K562 (cell line): Measurements from ENCODE around the gene FAM241B. TPM values are rescaled to one million over a fixed set of nuclear protein-coding genes. Genes with fewer than 3 reads are reported as not detected.

ENCODE experiments used
- ATAC-seq: fragments of 200-7000 bp; cut with Tn5 transposase; 3 replicates; pipeline ENCODE4 v1.9.1; 2020; ENCODE audit warnings: moderate library complexity
- BruUV-seq: library from RNA; stranded (reverse); fragments of 400-500 nt; replicated peaks from 2 replicates; lab custom pipeline; 2021; lab: Mats Ljungman, UMichigan
- CTCF ChIA-PET: fragments of 300-600 bp; formaldehyde crosslinking; extraction: SDS; loops from one replicate; lab custom pipeline; 2021; ENCODE audit warnings: low intra/inter-chr PET ratio; lab: Yijun Ruan, JAX
- POLR2A ChIA-PET: fragments of 300-600, 350-650 bp; sonication (Branson Sonifier 250); formaldehyde crosslinking; extraction: SDS; loops from one replicate; lab custom pipeline; 2021; ENCODE audit warnings: antibody characterized with exemption, inconsistent platforms; lab: Yijun Ruan, JAX
- DNase-seq, 4 experiments: peaks; one replicate each; pipeline versions ENCODE4 v3.0.0 to v3.0.0-alpha.2; 2011 to 2018; ENCODE audit warnings: low spot score in 3 of 4, mixed read lengths in 3 of 4; ENCODE audit errors: extremely low read depth in 1 of 4
- FAIRE-seq: peaks from 2 replicates; lab custom pipeline; 2011; peaks lifted over from hg19 to GRCh38; lab: Jason Lieb, UNC
- H2AFZ ChIP-seq: 2 replicates; pipeline ENCODE4 v1.6.0; 2011; ENCODE audit warnings: low read depth, low read length, control low read depth, inconsistent platforms
- H3K27ac ChIP-seq: fragments of 200-600 bp; 3 replicates; pipeline ENCODE4 v1.8.0; 2011; ENCODE audit warnings: low read depth, mild to moderate bottlenecking, control low read depth, inconsistent platforms, low read length, moderate library complexity, mixed read lengths; ENCODE audit errors: extremely low read depth
- H3K27me3 ChIP-seq, 2 experiments: fragments of 300-600 bp in 1 of 2; 2 replicates in 1 of 2; 3 replicates in 1 of 2; pipeline versions ENCODE4 v1.6.0 to v1.8.0; 2011; ENCODE audit warnings: inconsistent platforms in 2 of 2, low read length in 2 of 2, mild to moderate bottlenecking in 1 of 2, mixed read lengths in 1 of 2, moderate library complexity in 1 of 2; ENCODE audit not compliant: control insufficient read depth in 2 of 2, insufficient read depth in 2 of 2
- H3K36me3 ChIP-seq: fragments of 300-600 bp; 3 replicates; pipeline ENCODE4 v1.8.0; 2011; ENCODE audit warnings: mild to moderate bottlenecking, low read length, inconsistent platforms; ENCODE audit not compliant: control insufficient read depth, insufficient read depth
- H3K4me1 ChIP-seq, 2 experiments: fragments of 200-600 bp in 1 of 2; replicated peaks in 1 of 2; 2 replicates in 1 of 2; 3 replicates in 1 of 2; pipeline versions ENCODE4 v1.5.1 to v1.8.0; 2011; ENCODE audit warnings: inconsistent platforms in 2 of 2, low read length in 2 of 2, mild to moderate bottlenecking in 1 of 2, mixed read lengths in 1 of 2, moderate library complexity in 1 of 2; ENCODE audit not compliant: control insufficient read depth in 2 of 2, insufficient read depth in 2 of 2
- H3K4me2 ChIP-seq: 2 replicates; pipeline ENCODE4 v1.6.1; 2011; ENCODE audit warnings: low read length, control low read depth, inconsistent platforms, mixed read lengths; ENCODE audit not compliant: insufficient read depth
- H3K4me3 ChIP-seq: fragments of 200-600 bp; sonication (generic), shearing (Covaris generic); 2 replicates; pipeline ENCODE4 v1.5.1; 2016; ENCODE audit warnings: control low read depth, inconsistent platforms
- H3K79me2 ChIP-seq: fragments of 200-600 bp; 3 replicates; pipeline ENCODE4 v1.8.0; 2011; ENCODE audit warnings: low read length, inconsistent platforms; ENCODE audit not compliant: control insufficient read depth, insufficient read depth
- H3K9ac ChIP-seq, 2 experiments: 2 replicates each; pipeline versions ENCODE4 v1.6.0 to v1.6.1; 2011; ENCODE audit warnings: low read depth in 2 of 2, low read length in 2 of 2, control low read depth in 1 of 2, inconsistent platforms in 1 of 2, mild to moderate bottlenecking in 1 of 2, mixed read lengths in 1 of 2; ENCODE audit not compliant: insufficient read depth in 1 of 2
- H3K9me1 ChIP-seq: one replicate; pipeline ENCODE4 v1.6.0; 2011; ENCODE audit warnings: inconsistent platforms, mild to moderate bottlenecking, low read length, moderate library complexity; ENCODE audit not compliant: control insufficient read depth, insufficient read depth
- H3K9me3 ChIP-seq: replicated peaks from 2 replicates; pipeline ENCODE4 v1.5.1; 2011; ENCODE audit warnings: low read depth, low read length, inconsistent platforms; ENCODE audit not compliant: control insufficient read depth, insufficient read depth
- H4K20me1 ChIP-seq: replicated peaks from 2 replicates; pipeline ENCODE4 v1.6.1; 2011; ENCODE audit warnings: low read length, inconsistent platforms, mixed read lengths; ENCODE audit not compliant: control insufficient read depth, insufficient read depth
- ARHGAP35 ChIP-seq: fragments of 450-650 bp; IDR thresholded peaks from 2 replicates; pipeline ENCODE4 v1.6.1; 2018; ENCODE audit not compliant: partially characterized antibody
- BACH1 ChIP-seq: fragments of 200-800 bp; sonication (Bioruptor generic); IDR thresholded peaks from 2 replicates; pipeline ENCODE4 v1.6.1; 2016; ENCODE audit warnings: missing genetic modification characterization, missing compliant biosample characterization
- FIP1L1 ChIP-seq: fragments of 200-400 bp; formaldehyde crosslinking; IDR thresholded peaks from 2 replicates; pipeline ENCODE4 v1.6.1; 2018; ENCODE audit warnings: mild to moderate bottlenecking, low read depth, low read length; ENCODE audit not compliant: poor library complexity, severe bottlenecking
- KLF10 ChIP-seq: fragments of 250-450 bp; sonication (Bioruptor Pico); IDR thresholded peaks from 2 replicates; pipeline ENCODE4 v1.6.1; 2021; ENCODE audit warnings: matching md5 sums
- MCM7 ChIP-seq, 2 experiments: fragments of 450-650 bp; IDR thresholded peaks; 2 replicates each; pipeline ENCODE4 v1.6.1; 2016 to 2018
- MXI1 ChIP-seq: IDR thresholded peaks from 2 replicates; pipeline ENCODE4 v1.6.1; 2011; ENCODE audit warnings: low read depth, mild to moderate bottlenecking, improper control_type of control experiment, low read length
- RUNX1 ChIP-seq: sonication (generic); IDR thresholded peaks from 2 replicates; pipeline ENCODE4 v1.6.1; 2016; ENCODE audit warnings: antibody characterized with exemption, low read depth
- SAP30 ChIP-seq: fragments of 200-600 bp; sonication (generic); IDR thresholded peaks from 2 replicates; pipeline ENCODE4 v1.6.1; 2012; ENCODE audit warnings: borderline replicate concordance, low read depth, mild to moderate bottlenecking, moderate library complexity, low read length, control low read depth, inconsistent platforms; ENCODE audit not compliant: insufficient read depth, poor library complexity, severe bottlenecking
- SIN3B ChIP-seq: fragments of 450-650 bp; IDR thresholded peaks from 2 replicates; pipeline ENCODE4 v1.6.1; 2017; ENCODE audit warnings: low read depth, mild to moderate bottlenecking, moderate library complexity
- SMARCA5 ChIP-seq: fragments of 450-650 bp; IDR thresholded peaks from 2 replicates; pipeline ENCODE4 v1.6.1; 2016
- SRSF1 ChIP-seq: fragments of 200-400 bp; formaldehyde crosslinking; IDR thresholded peaks from 2 replicates; pipeline ENCODE4 v1.6.1; 2017; ENCODE audit warnings: mild to moderate bottlenecking, low read depth, low read length, moderate library complexity
- ZFPM2 ChIP-seq: fragments of 250-450 bp; sonication (Bioruptor Pico); IDR thresholded peaks from 2 replicates; pipeline ENCODE4 v1.5.1; 2022; ENCODE audit warnings: mild to moderate bottlenecking
- ZNF232 ChIP-seq: sonication (generic); formaldehyde crosslinking; IDR thresholded peaks from 2 replicates; pipeline ENCODE4 v1.8.0; 2022; ENCODE audit warnings: mild to moderate bottlenecking, missing genetic modification reagents
- ZNF282 ChIP-seq: sonication (generic); formaldehyde crosslinking; IDR thresholded peaks from 2 replicates; pipeline ENCODE4 v1.8.1; 2023; ENCODE audit warnings: missing genetic modification reagents
- WGBS: fragments of 100-300 bp; shearing (Covaris generic); methylation state at CpG from one replicate; pipeline ENCODE4 v1.1.6; 2016; ENCODE audit warnings: low coverage, mixed read lengths; ENCODE audit not compliant: insufficient coverage; ENCODE audit errors: missing lambda C conversion rate; 5-methylcytosine and 5-hydroxymethylcytosine counted together
- in situ Hi-C: fragments of 300-500 bp; cut with MboI; formaldehyde crosslinking; loops from 4 replicates; pipeline ENCODE4 v1.15.0; 2018; ENCODE audit warnings: inconsistent platforms, mixed read lengths
- intact Hi-C: fragments of 100-400 bp; cut with micrococcal nuclease; formaldehyde crosslinking; loops from 2 replicates; pipeline ENCODE4 v1.14.2; 2022
- polyA plus RNA-seq, 8 experiments: library from polyadenylated mRNA; depleted of rRNA in 4 of 8; stranded (reverse) in 5 of 8; unstranded in 3 of 8; fragments of >200 nt; fragmentation: Nextera tagmentation in 2 of 8; fragmentation: Illumina TruSeq in 1 of 8; extraction: Ambion mirVana in 2 of 8; extraction: Trizol in 1 of 8; gene quantifications; 2 replicates each; pipeline versions ENCODE4 v1.2.1 to v1.2.3, GENCODE V29; 2011 to 2014; ENCODE audit warnings: inconsistent platforms in 1 of 8, missing spikeins in 1 of 8
- total RNA-seq, 7 experiments: library from RNA; depleted of rRNA in 6 of 7; stranded (reverse); fragments of >200 nt in 6 of 7; fragmentation: Illumina TruSeq in 2 of 7; extraction: Trizol in 2 of 7; gene quantifications; 2 replicates each; pipeline versions ENCODE4 v1.2.1 to v1.2.3, GENCODE V29; 2011 to 2021; ENCODE audit warnings: low replicate concordance in 1 of 7
- TF ChIP-seq, protein P1 (sequence below): fragments of 200-800 bp; sonication (Bioruptor generic); IDR thresholded peaks from 2 replicates; pipeline ENCODE4 v1.6.1; 2017; ENCODE audit warnings: missing genetic modification characterization, missing compliant biosample characterization
- TF ChIP-seq, protein P2 (sequence below): fragments of 450-650 bp; IDR thresholded peaks from 2 replicates; pipeline ENCODE4 v1.7.1; 2018; ENCODE audit warnings: mild to moderate bottlenecking, low read depth; ENCODE audit not compliant: partially characterized antibody
- TF ChIP-seq, protein P3 (sequence below): fragments of 250-450 bp; sonication (Bioruptor Pico); IDR thresholded peaks from 2 replicates; pipeline ENCODE4 v1.5.0; 2020; ENCODE audit warnings: mild to moderate bottlenecking
- TF ChIP-seq, protein P4 (sequence below): sonication (generic); formaldehyde crosslinking; IDR thresholded peaks from 2 replicates; pipeline ENCODE4 v1.8.0; 2022; ENCODE audit warnings: mild to moderate bottlenecking, low read depth, missing genetic modification reagents

FAM241B gene
- total and polyA plus RNA-seq, 9 of the 15 experiments (the other 6 are each of a cell fraction or from before 2014, with no cell fraction given): 1.9 to 11.1 (median 3.0) TPM

DNA sequence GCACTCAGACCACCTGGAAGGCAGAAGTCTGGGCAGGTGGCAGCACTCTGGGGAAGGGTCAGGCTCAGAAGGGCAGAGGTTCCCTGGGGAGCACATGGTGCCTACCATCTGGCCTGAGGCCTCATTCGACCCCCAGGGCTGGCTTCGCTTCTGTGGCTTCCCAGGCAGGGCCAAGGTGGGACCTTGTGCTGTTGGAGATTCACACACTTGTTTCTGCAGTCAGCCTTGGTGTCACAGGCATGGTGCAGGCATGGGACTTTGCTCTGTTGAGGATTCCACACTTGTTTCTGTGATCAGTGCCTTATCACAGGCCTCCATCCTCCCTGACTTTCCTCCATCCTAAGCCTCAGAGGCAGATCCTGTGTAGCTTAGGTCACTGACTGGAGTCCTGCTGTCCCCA lies 11.3 kb upstream of the FAM241B start:
- no peaks in the 10 kb centered on the region for H3K79me2 ChIP-seq
- H4K20me1 ChIP-seq: no peaks in the 10 kb centered on the region
- ChIA-PET CTCF (no interaction called here), POLR2A (interaction anchor here (0.6 to 1.0 kb wide), 4 partner anchors 11 to 1730 kb away, joined by 3 to 4 read pairs (median 3); no protein-coding TSS in a partner anchor)
- H3K4me3 ChIP-seq: no peak overlapping the region
- BruUV-seq: no TSS peak
- no peak overlapping the region for H3K27ac ChIP-seq
- H3K9me1 ChIP-seq: no peaks in the 10 kb centered on the region
- WGBS: 0% methylated on average over 2 of the region's 2 CpGs
- no peaks in the 10 kb centered on the region for H3K4me1 ChIP-seq
- FAIRE-seq (no peak), ATAC-seq (no peak), DNase-seq (no peak)
- in situ Hi-C loops (no loop called here), intact Hi-C loops (no loop called here)
- H3K36me3 ChIP-seq: no peaks in the 10 kb centered on the region
- H3K9ac ChIP-seq: no peak overlapping the region
- no peaks in the 10 kb centered on the region for H3K9me3 ChIP-seq
- no peak overlapping the region for H2AFZ ChIP-seq
- peaks cover 0 to 31% of the 10 kb centered on the region in 2 experiments; a peak in 3 of 5 replicates for H3K27me3 ChIP-seq
- H3K4me2 ChIP-seq: no peak overlapping the region
- TF ChIP-seq, protein P1, sequence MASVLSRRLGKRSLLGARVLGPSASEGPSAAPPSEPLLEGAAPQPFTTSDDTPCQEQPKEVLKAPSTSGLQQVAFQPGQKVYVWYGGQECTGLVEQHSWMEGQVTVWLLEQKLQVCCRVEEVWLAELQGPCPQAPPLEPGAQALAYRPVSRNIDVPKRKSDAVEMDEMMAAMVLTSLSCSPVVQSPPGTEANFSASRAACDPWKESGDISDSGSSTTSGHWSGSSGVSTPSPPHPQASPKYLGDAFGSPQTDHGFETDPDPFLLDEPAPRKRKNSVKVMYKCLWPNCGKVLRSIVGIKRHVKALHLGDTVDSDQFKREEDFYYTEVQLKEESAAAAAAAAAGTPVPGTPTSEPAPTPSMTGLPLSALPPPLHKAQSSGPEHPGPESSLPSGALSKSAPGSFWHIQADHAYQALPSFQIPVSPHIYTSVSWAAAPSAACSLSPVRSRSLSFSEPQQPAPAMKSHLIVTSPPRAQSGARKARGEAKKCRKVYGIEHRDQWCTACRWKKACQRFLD: no peak
- no peak for TF ChIP-seq KLF10 (CRISPR knock-in tag)
- TF ChIP-seq, protein P2, sequence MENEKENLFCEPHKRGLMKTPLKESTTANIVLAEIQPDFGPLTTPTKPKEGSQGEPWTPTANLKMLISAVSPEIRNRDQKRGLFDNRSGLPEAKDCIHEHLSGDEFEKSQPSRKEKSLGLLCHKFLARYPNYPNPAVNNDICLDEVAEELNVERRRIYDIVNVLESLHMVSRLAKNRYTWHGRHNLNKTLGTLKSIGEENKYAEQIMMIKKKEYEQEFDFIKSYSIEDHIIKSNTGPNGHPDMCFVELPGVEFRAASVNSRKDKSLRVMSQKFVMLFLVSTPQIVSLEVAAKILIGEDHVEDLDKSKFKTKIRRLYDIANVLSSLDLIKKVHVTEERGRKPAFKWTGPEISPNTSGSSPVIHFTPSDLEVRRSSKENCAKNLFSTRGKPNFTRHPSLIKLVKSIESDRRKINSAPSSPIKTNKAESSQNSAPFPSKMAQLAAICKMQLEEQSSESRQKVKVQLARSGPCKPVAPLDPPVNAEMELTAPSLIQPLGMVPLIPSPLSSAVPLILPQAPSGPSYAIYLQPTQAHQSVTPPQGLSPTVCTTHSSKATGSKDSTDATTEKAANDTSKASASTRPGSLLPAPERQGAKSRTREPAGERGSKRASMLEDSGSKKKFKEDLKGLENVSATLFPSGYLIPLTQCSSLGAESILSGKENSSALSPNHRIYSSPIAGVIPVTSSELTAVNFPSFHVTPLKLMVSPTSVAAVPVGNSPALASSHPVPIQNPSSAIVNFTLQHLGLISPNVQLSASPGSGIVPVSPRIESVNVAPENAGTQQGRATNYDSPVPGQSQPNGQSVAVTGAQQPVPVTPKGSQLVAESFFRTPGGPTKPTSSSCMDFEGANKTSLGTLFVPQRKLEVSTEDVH: no peak
- no peak for TF ChIP-seq ZFPM2
- TF ChIP-seq BACH1 (tag): no peak
- no peak for TF ChIP-seq MCM7 (IDR thresholded peaks at IDR 0.05)
- no peak for TF ChIP-seq SAP30
- TF ChIP-seq, protein P3, sequence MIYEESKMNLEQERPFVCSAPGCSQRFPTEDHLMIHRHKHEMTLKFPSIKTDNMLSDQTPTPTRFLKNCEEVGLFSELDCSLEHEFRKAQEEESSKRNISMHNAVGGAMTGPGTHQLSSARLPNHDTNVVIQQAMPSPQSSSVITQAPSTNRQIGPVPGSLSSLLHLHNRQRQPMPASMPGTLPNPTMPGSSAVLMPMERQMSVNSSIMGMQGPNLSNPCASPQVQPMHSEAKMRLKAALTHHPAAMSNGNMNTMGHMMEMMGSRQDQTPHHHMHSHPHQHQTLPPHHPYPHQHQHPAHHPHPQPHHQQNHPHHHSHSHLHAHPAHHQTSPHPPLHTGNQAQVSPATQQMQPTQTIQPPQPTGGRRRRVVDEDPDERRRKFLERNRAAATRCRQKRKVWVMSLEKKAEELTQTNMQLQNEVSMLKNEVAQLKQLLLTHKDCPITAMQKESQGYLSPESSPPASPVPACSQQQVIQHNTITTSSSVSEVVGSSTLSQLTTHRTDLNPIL: no peak
- no peak for TF ChIP-seq SMARCA5
- TF ChIP-seq SRSF1: no peak
- no peak for TF ChIP-seq RUNX1
- TF ChIP-seq ARHGAP35: no peak
- TF ChIP-seq, protein P4, sequence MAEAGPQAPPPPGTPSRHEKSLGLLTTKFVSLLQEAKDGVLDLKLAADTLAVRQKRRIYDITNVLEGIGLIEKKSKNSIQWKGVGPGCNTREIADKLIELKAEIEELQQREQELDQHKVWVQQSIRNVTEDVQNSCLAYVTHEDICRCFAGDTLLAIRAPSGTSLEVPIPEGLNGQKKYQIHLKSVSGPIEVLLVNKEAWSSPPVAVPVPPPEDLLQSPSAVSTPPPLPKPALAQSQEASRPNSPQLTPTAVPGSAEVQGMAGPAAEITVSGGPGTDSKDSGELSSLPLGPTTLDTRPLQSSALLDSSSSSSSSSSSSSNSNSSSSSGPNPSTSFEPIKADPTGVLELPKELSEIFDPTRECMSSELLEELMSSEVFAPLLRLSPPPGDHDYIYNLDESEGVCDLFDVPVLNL (CRISPR knock-in tag): no peak
- no peak for TF ChIP-seq SIN3B
- TF ChIP-seq ZNF282 (CRISPR knock-in tag): no peak
- no peak for TF ChIP-seq MXI1
- TF ChIP-seq ZNF232 (CRISPR knock-in tag): no peak
- no peak for TF ChIP-seq FIP1L1
